Duodenal mucosa (tissue), 2 donors: ENCODE measurements around the gene CTNNA2.

Experiments
- H3K27ac ChIP-seq: one replicate; pipeline ENCODE4 v1.7.0; 2013; ENCODE audit warnings: low read depth, low read length
- H3K27me3 ChIP-seq, 2 donors: one replicate each; pipeline ENCODE4 v1.7.0; 2013; ENCODE audit warnings: low read length in 2 of 2, control low read depth in 1 of 2; ENCODE audit not compliant: insufficient read depth in 2 of 2, control insufficient read depth in 1 of 2
- H3K36me3 ChIP-seq, 2 donors: one replicate each; pipeline ENCODE4 v1.7.0; 2013; ENCODE audit warnings: low read length in 2 of 2, control low read depth in 1 of 2; ENCODE audit not compliant: insufficient read depth in 2 of 2, control insufficient read depth in 1 of 2
- H3K4me1 ChIP-seq, 2 donors: one replicate each; pipeline ENCODE4 v1.7.0; 2013; ENCODE audit warnings: low read length in 2 of 2, control low read depth in 1 of 2; ENCODE audit not compliant: insufficient read depth in 2 of 2, control insufficient read depth in 1 of 2
- H3K4me3 ChIP-seq, 2 donors: one replicate each; pipeline ENCODE4 v1.7.0; 2013; ENCODE audit warnings: low read length in 2 of 2, low read depth in 1 of 2
- H3K9ac ChIP-seq, 2 donors: one replicate each; pipeline ENCODE4 v1.7.0; 2013; ENCODE audit warnings: low read length in 2 of 2, low read depth in 1 of 2
- H3K9me3 ChIP-seq, 2 donors: one replicate each; pipeline ENCODE4 v1.7.0; 2013; ENCODE audit warnings: low read length in 2 of 2, control low read depth in 1 of 2; ENCODE audit not compliant: control insufficient read depth in 1 of 2

The CTNNA2 gene

GRCh38 chr2:79960035-79960434, 447.2 kb downstream of the CTNNA2 start:
- Histone ChIP-seq H3K27ac (no peak overlapping the region), H3K4me1 (peaks cover 11 to 21% of the 10 kb centered on the region in 2 donors), H3K36me3 (no peaks in the 10 kb centered on the region), H3K9me3 (no peaks in the 10 kb centered on the region), H3K27me3 (no peaks in the 10 kb centered on the region), H3K9ac (no peak overlapping the region), H3K4me3 (no peak overlapping the region)

GRCh38 chr2:79960519-79960918, 447.7 kb downstream of the CTNNA2 start:
- Histone ChIP-seq H3K4me3 (no peak overlapping the region), H3K4me1 (peaks cover 11 to 21% of the 10 kb centered on the region in 2 donors), H3K36me3 (no peaks in the 10 kb centered on the region), H3K9ac (no peak overlapping the region), H3K27me3 (no peaks in the 10 kb centered on the region), H3K9me3 (no peaks in the 10 kb centered on the region), H3K27ac (no peak overlapping the region)

GRCh38 chr2:79964966-79965365, 452.1 kb downstream of the CTNNA2 start:
- Histone ChIP-seq H3K9me3 (no peaks in the 10 kb centered on the region), H3K36me3 (no peaks in the 10 kb centered on the region), H3K27me3 (no peaks in the 10 kb centered on the region), H3K4me1 (peaks cover 11% of the 10 kb centered on the region in 2 donors), H3K9ac (no peak overlapping the region), H3K27ac (no peak overlapping the region), H3K4me3 (no peak overlapping the region)

GRCh38 chr2:79966369-79966768, 453.5 kb downstream of the CTNNA2 start:
- H3K27me3 ChIP-seq: no peaks in the 10 kb centered on the region

GRCh38 chr2:79966882-79967281, 454.0 kb downstream of the CTNNA2 start:
- no peak overlapping the region for H3K27ac ChIP-seq
- no peak overlapping the region for H3K9ac ChIP-seq
- H3K4me1 ChIP-seq: peaks cover 4 to 5% of the 10 kb centered on the region in 2 donors
- H3K36me3 ChIP-seq: no peaks in the 10 kb centered on the region
- H3K27me3 ChIP-seq: no peaks in the 10 kb centered on the region
- H3K9me3 ChIP-seq: no peaks in the 10 kb centered on the region
- no peak overlapping the region for H3K4me3 ChIP-seq

More at GRCh38 chr2:79966369-79966768, 453.5 kb downstream of the CTNNA2 start:
- Histone ChIP-seq H3K9me3 (no peaks in the 10 kb centered on the region), H3K4me1 (peaks cover 4 to 6% of the 10 kb centered on the region in 2 donors), H3K27ac (no peak overlapping the region), H3K9ac (no peak overlapping the region), H3K4me3 (no peak overlapping the region), H3K36me3 (no peaks in the 10 kb centered on the region)

- no peaks in the 10 kb centered on the region for H3K36me3 ChIP-seq
- H3K9me3 ChIP-seq: no peaks in the 10 kb centered on the region
- H3K27me3 ChIP-seq: no peaks in the 10 kb centered on the region
- H3K4me1 ChIP-seq: no peaks in the 10 kb centered on the region
- no peak overlapping the region for H3K9ac ChIP-seq
- no peak overlapping the region for H3K27ac ChIP-seq
- H3K4me3 ChIP-seq: no peak overlapping the region
Observed at GRCh38 chr2:79971807-79972206, 459.0 kb downstream of the CTNNA2 start.

GRCh38 chr2:79972661-79973060, 459.8 kb downstream of the CTNNA2 start:
- Histone ChIP-seq H3K4me3 (no peak overlapping the region), H3K9me3 (no peaks in the 10 kb centered on the region), H3K27ac (no peak overlapping the region), H3K27me3 (no peaks in the 10 kb centered on the region), H3K4me1 (no peaks in the 10 kb centered on the region), H3K36me3 (no peaks in the 10 kb centered on the region), H3K9ac (no peak overlapping the region)

- H3K4me1 ChIP-seq: no peaks in the 10 kb centered on the region
- no peak overlapping the region for H3K27ac ChIP-seq
- H3K9ac ChIP-seq: no peak overlapping the region
Observed at GRCh38 chr2:79975791-79976565, 463.1 kb downstream of the CTNNA2 start.

GRCh38 chr2:79977792-79978191, 464.9 kb downstream of the CTNNA2 start:
- H3K4me3 ChIP-seq: no peak overlapping the region
- H3K36me3 ChIP-seq: no peaks in the 10 kb centered on the region
- no peaks in the 10 kb centered on the region for H3K9me3 ChIP-seq
- H3K4me1 ChIP-seq: no peaks in the 10 kb centered on the region
- no peak overlapping the region for H3K27ac ChIP-seq
- no peak overlapping the region for H3K9ac ChIP-seq
- no peaks in the 10 kb centered on the region for H3K27me3 ChIP-seq

More at GRCh38 chr2:79975791-79976565, 463.1 kb downstream of the CTNNA2 start:
- no peaks in the 10 kb centered on the region for H3K27me3 ChIP-seq
- no peaks in the 10 kb centered on the region for H3K9me3 ChIP-seq
- no peak overlapping the region for H3K4me3 ChIP-seq
- H3K36me3 ChIP-seq: no peaks in the 10 kb centered on the region

- Histone ChIP-seq H3K9ac (no peak overlapping the region), H3K27me3 (no peaks in the 10 kb centered on the region), H3K4me1 (no peaks in the 10 kb centered on the region), H3K9me3 (no peaks in the 10 kb centered on the region), H3K36me3 (no peaks in the 10 kb centered on the region), H3K4me3 (no peak overlapping the region), H3K27ac (no peak overlapping the region)
Observed at GRCh38 chr2:79980116-79980515, 467.3 kb downstream of the CTNNA2 start.
